NCI-H446 treated with DMSO at 0.1 percent for 48 hours (cell line): ENCODE data around the gene IFIT3.
"Not testable (repeated sequence)": the region's sequence is repeated elsewhere in the genome, so short reads cannot be mapped to it uniquely, and the experiment has no call there.

Source experiments
- DNase-seq: peaks from one replicate; lab custom pipeline; 2025; lab: John Stamatoyannopoulos, UW

IFIT3 gene, protein sequence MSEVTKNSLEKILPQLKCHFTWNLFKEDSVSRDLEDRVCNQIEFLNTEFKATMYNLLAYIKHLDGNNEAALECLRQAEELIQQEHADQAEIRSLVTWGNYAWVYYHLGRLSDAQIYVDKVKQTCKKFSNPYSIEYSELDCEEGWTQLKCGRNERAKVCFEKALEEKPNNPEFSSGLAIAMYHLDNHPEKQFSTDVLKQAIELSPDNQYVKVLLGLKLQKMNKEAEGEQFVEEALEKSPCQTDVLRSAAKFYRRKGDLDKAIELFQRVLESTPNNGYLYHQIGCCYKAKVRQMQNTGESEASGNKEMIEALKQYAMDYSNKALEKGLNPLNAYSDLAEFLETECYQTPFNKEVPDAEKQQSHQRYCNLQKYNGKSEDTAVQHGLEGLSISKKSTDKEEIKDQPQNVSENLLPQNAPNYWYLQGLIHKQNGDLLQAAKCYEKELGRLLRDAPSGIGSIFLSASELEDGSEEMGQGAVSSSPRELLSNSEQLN

DNA sequence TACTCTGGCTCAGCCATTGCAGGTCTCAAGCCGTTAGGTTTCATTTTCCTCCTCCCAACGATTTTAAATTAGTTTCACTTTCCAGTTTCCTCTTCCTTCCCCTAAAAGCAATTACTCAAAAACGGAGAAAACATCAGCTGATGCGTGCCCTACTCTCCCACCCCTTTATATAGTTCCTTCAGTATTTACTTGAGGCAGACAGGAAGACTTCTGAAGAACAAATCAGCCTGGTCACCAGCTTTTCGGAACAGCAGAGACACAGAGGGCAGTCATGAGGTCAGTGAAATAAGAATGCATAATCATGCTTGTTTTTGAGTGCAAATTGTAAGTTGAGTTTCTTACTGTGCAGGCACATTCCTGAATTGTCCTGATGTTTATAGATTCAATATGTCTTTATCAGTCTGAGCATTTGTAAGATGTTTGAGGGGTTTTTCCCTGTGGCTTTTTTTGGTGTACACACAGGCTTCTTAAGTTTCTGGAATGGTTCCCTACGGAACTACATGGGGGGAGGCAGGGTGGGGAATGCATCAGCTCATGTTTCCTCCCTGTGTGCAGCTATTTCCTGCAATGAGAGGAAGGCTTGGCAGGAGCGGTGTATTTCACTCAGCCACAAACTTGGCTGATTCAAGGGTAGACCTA lies at the start of gene IFIT3:
TSS of gene IFIT3 (plus strand) at position 195 of the 639 bp plus-strand sequence. CDS start at position 272, 77 bp downstream.
- no peak for DNase-seq

DNA sequence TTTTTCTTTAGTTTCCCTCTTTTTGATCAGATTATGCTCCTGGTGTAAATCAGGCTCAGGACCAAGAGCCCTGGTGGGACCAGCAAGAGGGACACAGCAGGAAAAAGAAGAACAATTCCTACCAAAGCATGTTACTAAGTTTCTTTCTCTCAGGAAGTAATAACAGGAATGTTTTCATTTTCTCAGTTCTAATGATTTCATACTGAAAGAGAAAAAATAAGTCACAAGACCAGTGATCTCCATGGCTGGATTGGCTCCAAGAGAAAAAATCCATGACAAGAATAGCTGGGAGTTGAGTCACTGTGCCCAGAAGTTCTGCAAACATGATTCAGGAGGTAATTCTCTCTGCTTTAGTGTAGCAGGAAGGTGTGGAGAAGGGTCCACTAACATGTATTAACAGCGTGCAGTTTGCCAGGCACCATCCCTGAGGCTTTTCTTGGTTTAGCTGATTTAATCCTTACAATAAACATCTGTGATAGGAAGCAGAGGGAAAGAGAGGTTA lies 49.7 kb upstream of the IFIT3 start:
- no peak for DNase-seq

DNA sequence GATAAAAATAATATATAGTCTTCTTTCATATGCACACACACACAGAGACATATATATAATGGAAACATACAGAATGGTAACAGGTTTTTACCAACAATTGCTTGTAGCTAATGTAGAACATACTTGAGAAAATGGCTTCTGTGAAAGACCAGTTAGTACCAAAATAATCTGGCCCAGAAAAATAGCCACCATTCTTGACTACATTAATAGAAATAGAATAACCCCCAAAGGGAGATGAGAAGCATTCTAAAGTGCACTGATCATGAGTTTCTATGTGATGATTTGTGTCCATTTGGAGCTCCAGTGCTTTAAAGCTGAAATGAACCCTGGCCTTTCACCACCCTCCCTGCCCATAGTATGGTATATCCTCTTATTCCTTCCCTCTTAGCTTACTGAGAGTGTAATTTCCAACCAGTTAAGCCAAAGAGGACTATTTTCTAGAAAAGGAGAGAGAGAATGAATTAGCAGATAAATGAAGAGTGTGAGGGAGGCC lies 48.9 kb upstream of the IFIT3 start:
- DNase-seq = no peak

DNA sequence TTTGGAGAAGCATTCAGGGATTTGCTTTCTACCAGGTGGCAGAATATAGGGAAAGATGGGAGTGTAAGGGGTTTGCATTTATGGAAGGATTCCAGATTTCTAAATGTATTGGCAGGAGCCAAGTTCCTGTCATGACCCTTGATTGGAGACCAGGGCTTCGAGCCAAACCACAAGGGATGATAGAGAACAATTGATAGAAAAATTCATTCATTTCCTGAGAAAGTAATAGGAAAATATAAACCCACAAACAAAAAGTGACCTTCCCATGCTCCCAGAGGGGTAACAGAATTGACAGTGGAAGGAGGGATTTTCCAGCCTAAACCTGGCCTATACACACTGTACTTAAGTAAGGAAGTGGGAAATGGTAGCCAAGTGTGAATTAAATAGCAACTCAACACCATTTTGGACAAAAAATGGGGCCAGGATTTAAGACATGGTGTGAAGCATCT lies 48.4 kb upstream of the IFIT3 start:
- peak; percentile 21 for DNase-seq

DNA sequence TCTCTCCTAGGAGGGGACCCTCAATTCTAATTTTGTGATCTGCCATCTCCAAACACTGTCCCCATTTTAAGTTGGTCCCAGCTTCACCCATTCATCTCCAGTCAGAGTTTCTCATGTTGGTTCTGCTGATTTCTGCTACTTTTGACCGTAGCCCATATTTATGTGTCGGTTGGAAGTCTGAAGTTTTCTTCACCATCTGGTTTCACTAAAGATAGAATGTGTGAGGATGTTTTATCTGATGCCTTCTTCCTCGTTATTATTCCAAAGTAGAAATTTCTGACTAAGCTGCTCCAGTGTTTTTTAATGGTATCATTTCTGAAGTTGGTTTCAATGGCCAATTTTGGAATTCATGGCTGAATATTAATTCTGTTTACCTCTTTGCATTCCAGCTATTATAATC lies 47.3 kb upstream of the IFIT3 start:
- no peak for DNase-seq

DNA sequence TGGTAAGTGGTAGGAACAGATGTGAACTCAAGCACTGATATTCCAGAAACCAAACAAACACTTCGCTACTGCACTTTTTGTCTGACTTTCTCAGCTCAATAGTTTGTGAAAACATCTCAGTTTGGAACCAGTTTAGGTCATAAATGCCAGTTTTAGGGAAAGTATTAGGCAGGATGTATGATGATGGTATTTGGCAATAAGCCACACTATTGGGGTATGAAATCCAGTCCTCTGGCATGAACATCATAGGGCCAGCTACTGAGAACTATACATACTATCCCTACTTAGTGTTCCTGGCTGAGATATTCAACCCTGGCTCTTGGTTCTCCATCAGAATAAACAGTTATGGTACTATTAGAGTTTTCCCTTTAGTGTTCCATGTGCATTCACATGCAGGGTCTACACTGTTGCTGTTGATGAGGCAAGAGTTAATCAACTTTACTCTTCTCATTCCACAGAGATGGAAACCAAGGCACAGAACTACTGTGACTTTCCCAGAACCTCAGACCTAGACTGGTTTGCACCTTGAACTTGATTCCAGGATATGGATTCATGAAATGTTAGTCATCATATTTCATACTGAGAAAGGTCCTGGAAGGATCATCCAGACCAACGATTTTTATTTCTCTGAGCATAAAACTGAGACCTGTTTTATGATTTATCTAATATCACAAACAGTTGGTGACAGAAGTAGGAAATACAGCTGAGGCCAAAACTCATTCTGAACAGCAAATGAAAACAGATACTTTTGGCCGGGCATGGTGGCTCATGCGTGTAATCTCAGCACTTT lies 46.0 kb upstream of the IFIT3 start:
- DNase-seq = no peak

DNA sequence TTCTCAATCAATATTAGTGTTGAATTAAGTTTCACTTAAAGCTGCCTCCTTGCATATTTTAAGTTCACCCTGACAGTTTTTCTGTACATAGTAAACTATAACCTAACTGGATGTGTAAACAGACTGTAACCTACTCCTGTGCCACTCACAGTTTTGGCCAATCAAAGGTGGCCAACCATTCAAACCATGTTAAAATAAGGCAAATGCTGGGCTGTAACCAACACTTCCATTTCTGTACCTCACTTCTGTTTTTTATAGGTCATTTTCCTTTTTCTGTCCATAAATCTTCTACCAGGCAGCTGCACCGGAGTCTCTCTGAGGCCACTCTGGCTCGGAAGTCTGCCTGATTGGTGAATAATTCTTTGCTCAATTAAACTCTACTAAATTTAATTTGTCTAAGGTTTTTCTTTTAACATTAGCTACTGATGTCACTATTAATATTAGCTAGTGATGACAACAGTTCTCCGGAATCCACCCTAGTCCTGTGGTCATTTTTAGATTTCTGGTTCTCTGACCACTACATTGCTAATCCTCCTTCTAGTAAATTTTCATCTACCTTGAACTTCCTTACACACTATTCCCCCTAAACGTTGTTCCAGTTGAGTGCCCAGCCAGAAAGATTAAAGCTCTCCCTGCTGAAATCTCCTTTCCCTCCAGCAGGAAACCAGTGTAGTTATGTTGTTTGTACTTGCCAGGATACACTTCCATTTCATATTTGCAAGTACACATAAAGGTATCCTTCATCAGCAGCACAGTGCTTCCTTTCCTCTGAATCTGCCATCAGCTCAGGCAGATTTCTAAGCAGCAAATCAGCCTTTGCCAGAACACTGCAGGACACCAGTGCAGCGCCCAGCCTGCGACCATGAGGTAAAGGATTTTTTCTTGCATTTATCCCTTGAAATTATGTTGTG lies 44.5 kb upstream of the IFIT3 start:
- DNase-seq = no peak

DNA sequence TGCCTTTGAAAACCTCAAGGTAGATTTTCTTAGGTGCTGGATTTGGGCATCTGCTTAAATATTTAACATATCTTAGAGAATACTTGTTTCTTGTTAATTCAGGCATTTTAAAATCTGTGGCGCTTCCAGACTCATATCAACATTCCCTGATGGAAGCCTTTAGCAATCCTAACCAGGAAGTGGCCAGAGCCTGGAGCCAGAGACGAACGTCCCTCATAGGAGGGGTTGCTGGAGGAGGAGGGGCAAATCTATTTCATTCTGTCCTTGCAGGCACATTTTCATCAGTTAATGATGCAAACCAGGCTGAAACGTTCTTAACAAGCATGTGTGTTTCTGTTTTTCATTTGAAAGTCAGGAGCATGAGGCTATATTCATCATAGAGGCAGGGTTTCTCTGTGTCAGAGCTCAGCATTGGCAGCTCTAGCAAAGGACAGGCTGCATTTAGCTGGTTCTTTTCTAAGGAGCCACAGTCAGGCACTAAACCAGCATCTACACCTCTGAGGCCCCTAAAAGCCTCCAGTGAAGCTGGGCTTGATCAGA lies 43.8 kb upstream of the IFIT3 start:
- peak; percentile 12 for DNase-seq

DNA sequence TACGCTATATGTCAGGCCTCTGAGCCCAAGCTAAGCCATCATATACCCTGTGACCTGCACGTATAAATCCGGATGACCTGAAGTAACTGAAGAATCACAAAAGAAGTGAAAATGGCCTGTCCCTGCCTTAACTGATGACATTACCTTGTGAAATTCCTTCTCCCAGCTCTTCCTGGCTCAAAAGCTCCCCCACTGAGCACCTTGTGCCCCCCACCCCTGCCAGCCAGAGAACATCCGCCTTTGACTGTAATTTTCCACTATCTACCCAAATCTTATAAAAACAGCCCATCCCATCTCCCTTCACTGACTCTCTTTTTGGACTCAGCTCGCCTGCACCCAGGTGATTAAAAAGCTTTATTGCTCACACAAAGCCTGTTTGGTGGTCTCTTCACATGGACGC lies 43.1 kb upstream of the IFIT3 start:
- DNase-seq = not testable (repeated sequence)

DNA sequence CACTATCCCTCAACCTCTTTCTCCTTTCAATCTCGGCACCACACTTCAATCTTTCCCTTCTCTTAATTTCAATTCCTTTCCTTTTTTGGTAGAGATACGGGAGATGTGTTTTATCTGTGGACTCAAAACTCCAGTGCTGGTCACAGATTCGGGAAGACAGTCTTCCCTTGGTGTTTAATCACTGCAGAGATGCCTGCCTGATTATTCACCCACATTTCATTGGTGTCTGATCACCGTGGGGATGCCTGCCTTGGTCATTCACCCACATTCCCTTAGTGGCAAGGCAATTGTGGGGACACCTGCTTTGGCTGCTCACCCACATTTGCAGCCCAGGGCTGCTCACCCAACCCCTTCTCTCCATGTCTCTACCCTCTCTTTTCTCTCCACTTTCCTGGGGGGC lies 42.5 kb upstream of the IFIT3 start:
- not testable (repeated sequence) for DNase-seq

DNA sequence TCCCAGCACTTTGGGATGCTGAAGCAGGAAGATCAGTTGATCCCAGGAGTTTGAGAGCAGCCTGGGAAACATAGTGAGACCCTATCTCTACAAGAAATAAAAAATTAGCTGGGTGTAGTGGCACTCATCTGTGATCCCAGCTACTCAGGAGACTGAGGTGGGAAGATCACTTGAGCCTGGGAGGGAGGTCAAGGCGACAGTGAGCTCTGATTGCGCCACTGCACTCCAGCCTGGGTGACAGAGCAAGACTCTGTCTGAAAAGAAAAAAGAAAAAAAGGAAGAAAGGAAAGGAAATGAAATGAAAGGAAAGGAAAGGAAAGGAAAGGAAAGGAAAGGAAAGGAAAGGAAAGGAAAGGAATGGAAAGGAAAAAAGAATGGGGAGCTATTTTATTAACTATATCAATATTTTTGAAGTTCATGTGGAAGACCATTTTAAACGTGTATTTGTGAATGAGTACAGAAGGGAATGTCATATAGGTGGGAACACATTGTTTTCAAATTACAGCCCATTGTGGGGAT lies 33.0 kb upstream of the IFIT3 start:
- DNase-seq = no peak

DNA sequence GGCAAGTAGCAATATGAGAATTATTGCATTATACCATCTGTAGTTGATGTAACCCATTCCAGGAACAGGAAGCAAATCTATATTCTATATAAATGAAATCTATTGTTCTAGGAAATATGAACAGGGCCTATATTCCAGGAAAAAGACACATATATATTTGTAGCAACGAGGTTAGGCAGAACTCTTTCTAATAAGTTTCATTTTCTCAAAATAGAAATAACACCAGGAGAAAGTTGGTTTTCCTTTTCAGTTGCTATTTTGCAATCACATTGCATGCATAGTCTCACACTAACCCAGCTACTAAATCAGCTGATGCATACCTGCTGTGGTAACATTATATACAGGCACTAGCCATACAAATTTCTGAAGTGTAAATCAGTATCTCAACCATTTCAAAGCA lies 32.2 kb upstream of the IFIT3 start:
- DNase-seq = no peak

DNA sequence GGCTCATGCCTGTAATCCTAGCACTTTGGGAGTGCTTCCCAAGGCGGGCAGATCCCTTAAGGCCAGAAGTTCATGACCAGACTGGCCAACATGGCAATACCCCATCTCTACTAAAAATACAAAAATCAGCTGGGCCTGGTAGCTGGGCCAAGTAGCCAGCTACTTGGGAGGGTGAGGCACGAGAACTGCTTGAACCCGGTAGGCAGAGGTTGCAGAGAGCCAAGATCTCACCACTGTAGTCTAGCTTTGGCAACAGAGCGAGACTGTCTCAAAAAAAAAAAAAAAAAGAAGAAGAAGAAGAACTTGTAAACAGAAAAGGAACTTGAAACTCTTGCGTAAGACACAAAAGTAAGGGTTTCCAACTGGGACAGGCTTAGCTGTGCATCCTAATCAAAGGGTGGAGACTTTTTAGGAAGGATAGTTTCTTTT lies 31.6 kb upstream of the IFIT3 start:
- no peak for DNase-seq

DNA sequence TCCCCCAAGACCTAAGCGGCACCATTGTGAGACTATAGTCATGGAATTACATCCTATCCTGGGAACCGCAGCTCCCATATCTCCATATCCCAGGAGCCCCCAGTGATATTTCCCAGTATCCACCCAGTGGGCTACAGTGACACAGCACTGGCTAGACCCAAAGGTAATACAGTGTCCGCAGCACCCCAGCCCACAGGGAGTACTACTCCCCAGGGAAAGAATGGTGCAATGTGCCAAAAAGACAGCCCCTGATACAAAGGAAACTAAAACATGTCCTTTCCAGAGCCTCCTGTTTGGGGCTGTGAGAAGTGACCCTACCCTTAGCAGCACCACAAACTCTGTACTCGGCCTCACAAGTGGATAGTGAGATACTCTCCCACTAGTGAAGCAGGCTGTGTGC lies 30.4 kb upstream of the IFIT3 start:
- DNase-seq = no peak

DNA sequence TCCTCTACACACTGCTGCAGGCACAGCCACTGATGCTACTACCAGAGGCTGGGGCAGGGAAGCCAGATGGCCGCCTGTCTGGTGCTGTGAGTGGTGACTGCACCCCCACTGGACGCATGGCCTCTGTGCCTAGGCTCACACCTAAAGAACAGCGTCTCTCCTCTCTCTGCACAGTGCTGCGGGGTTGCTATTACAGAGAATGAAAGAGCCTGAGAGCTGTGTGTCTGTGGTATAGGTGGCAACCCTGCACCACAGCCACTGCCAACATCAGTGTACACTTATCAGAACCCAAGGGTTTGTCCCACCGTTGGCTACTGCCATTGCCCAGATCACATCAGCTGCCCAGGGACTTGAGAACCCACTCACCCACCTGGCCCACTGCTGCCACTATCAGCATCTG lies 30.0 kb upstream of the IFIT3 start:
- DNase-seq = no peak

DNA sequence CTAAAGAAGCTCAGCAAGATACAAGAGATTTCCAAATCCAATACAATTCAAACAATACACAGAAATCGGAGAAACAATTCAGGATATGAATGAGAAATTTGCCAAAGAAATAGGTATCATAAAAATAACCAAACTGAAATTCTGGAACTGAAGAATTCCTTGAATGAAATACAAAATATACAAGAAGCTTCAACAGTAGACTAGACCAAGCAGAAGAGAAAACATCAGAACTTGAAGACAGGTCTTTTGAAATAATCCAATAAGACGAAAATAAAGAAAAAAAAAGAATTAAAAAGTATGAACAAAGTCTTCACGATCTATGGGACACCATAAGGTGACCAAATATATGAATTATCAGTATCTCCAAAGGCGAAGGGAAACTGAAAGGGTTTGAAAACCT lies 28.8 kb upstream of the IFIT3 start:
- no peak for DNase-seq

DNA sequence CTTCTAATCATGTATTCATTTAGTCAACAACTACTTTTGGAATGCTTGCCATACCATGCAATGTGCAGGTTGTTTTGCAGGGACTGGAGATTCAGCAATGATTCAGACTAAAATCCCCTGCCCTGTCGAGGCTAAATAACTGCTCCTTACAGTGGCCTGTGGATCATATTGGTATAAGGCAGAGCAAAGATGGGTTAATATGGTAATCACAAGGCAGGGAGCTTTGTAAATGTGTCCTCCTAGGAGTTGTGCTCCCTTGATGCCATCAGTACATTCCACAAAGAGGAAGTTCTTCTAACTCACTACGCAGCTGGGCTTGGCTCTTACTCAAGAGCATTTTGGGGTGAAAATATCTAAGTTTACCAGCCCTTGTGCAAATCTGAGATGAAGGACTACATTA lies 26.6 kb upstream of the IFIT3 start:
- DNase-seq = no peak

DNA sequence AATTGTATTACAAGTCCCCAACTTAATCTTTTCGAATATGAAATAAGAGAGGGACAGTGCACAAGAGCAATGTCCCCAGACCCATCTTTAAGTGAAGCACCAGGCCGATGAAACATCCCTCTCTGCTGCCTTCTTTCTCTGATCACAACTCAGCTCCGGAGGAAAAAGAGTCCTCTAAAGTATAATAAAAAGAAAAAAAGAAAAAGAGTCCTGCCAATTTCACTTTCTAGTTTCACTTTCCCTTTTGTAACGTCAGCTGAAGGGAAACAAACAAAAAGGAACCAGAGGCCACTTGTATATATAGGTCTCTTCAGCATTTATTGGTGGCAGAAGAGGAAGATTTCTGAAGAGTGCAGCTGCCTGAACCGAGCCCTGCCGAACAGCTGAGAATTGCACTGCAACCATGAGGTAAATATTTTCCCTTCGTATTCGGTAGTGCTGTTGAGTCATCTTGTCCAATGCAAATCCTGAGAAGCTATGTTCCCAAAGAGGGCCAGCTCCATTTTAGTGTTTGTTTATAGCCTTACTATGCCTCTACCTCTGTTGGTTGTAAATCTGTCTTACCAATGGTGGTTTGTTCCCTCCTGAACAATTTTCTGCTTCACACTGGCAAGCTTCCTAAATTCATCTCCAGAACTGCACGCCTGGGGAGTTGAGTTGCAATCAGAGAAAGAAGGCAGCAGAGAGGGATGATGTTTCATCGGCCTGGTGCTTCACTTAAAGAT lies 25.9 kb upstream of the IFIT3 start, which contains the start of gene IFIT2:
TSS of gene IFIT2 (plus strand) at position 326 of the 725 bp plus-strand sequence. CDS start at position 404, 78 bp downstream.
- DNase-seq = no peak

DNA sequence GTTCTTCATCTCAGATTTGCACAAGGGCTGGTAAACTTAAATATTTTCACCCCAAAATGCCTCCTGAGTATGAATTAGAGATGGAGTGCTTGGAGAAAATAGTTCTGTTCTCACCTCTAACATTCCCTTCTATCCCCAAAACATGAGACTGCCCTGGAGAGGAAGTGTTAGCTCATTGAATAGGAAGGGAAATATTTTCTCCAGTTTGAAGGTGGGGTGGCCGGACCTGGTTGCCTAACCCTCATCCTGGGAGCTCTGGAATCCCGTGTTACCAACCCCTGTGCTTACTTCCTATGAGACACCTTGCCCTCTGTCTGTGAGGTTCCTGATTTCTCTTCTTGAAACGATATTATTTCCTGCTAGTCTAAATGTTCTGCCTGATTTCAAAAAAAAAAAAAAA lies 25.2 kb upstream of the IFIT3 start:
- DNase-seq = no peak

DNA sequence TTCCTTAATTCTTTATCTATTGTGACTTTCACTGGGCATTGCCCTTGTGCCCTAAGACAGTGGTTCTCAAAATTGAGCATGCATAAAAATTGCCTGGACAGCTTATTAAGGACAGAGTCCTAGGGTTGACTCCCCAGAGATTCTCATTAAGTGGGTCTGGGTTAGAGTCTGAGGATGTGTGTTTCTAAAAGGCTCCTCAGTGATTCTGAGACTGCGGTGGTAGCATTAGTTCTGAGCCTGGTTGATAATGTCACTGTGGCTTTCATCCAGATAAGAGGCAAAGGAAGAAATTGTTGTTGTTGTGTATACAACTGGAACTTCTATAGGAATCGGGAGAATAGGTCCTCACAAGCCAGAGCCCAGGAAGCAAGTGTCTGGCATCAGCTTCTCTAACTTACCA lies 24.6 kb upstream of the IFIT3 start:
- DNase-seq = no peak
